Activated CD8-positive, alpha-beta memory T cell treated with anti-CD3 and anti-CD28 coated beads for 1 hour (primary cell): ENCODE data around the gene ANKRD11.

Experiments
- DNase-seq, 2 donors: peaks; one replicate each; pipeline ENCODE4 v3.0.0-alpha.2; 2020; ENCODE audit warnings: low read depth in 1 of 2; ENCODE audit errors: extremely low read depth in 1 of 2

Gene ANKRD11

DNA sequence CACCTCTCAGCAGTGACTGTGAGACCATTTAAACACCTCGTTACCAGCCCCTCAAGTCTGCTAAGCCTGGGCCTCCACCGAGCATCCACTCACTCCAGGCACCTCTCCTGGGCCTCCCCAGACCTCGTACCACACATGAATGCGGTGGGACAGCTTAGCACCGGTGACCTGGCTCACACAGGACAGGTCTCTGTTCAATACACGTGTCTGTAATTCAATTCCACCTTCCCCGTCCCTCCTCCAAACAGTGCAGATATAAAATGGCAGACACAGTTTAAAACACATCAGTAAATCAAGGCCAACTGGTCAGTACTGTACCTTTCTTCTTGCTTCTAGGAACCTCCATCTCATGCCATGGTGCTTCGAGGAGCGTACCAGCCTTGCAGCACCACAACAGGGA, 199.0 kb downstream of the ANKRD11 start:
- no peak for DNase-seq

DNA sequence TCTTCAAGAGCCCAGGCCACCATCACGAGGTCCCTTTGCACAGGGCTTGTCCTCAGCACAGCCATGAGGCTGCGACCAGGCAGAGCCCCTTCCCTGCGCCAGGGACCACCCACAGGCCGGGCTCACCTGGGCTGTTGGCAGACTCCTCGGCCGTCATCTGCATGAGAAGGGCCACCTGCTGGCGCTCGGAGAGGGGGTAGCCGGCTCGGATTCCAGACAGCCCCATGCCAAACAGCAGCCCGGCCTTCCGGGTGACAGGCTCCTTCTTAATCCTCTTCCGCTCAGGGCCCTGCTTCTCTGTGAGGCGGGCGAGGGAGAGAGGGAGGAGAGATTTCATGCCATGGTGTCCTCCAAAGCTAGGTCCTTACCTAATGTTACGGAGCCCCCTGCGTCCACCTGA, 199.5 kb downstream of the ANKRD11 start:
- no peak for DNase-seq

DNA sequence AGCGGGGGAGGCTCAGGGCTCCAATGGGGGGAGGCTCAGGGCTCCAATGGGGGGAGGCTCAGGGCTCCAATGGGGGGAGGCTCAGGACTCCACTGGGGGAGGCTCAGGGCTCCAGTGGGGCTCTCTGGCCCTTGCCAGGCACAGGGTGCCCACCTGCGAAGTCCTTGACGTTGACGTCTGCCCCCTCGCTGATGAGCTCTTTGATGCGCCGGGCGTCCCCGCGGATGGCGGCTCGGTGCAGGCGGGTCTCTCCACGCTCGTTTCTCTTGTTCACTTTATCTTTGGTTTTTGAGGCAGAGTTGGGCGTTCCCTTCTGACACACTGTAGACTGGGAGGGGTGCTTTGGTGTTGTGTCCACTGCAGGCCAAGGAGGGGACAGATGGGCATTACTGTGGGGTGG, 199.9 kb downstream of the ANKRD11 start:
- no peak for DNase-seq

DNA sequence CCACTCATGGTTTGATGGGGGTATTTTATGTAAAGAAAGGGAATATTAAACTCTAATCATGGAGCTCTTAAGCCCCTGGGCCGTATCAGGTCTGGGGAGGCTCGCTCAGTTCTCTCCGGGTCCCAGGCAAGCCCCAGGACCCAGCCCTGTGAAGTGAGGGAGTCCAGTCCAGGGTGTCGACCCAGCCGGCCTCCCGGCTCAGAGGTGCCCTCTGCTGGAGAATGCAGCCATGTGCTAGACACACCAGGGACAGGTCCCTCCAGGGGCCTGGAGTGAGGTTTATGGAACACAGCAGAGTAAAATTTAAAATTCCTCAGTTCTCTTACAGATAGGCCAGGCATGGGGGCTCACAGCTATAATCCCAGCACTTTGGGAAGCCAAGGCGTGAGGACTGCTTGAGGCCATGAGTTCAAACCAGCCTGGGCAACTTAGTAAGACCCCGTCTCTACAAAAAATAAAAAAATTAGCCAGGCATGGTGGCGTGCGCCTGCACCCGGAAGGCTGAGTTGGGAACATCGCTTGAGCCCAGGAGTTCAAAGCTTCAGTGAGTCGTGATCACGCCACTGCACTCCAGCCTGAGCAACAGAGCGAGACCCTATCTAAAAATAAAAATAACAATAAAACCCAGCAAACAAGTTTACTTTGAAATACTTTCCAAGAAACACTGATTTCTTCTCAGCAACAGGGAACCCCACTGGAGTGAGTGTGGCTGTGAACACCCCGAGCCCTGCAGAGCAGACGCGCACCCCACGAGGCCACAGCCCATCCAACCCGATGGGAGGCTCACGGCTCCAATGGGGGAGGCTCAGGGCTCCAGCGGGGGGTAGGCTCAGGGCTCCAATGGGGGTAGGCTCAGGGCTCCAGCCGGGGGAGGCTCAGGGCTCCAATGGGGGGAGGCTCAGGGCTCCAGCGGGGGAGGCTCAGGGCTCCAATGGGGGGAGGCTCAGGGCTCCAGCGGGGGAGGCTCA, 200.6 kb downstream of the ANKRD11 start:
- peak; percentile 33 to 57 for DNase-seq

DNA sequence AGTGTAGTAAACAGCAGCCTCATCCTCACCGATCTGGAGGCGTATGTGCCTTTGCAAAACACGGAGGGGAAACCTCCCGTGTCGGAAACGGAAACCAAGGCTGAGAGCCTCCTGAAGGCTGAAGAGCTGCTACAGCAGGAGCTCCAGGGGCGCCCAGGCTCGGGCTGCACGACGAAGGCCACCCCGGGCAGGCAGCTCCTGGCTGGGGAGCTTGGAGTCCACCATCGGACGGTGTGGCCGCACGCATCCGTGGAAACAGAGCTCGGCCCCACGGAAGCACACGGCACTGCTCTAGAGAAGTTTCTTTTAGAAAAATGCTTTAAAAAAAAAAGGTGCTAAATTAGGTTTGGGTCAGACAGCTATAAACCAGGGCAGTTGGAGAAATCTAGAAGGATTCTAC, 201.4 kb downstream of the ANKRD11 start:
- DNase-seq: no peak

DNA sequence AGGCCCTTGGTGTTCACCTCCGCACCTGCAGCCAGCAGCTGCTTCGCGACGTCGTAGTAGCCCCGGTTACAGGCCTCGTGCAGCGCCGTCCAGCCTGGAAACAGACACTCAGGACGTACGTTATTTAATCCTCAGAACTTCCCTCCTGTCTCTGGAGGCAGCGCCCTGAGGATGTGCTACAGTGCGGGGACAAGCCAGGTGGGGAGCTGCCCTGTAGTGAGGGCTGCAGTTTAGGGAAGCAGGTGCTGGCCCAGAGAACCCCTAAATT, 201.8 kb downstream of the ANKRD11 start:
- no peak for DNase-seq

DNA sequence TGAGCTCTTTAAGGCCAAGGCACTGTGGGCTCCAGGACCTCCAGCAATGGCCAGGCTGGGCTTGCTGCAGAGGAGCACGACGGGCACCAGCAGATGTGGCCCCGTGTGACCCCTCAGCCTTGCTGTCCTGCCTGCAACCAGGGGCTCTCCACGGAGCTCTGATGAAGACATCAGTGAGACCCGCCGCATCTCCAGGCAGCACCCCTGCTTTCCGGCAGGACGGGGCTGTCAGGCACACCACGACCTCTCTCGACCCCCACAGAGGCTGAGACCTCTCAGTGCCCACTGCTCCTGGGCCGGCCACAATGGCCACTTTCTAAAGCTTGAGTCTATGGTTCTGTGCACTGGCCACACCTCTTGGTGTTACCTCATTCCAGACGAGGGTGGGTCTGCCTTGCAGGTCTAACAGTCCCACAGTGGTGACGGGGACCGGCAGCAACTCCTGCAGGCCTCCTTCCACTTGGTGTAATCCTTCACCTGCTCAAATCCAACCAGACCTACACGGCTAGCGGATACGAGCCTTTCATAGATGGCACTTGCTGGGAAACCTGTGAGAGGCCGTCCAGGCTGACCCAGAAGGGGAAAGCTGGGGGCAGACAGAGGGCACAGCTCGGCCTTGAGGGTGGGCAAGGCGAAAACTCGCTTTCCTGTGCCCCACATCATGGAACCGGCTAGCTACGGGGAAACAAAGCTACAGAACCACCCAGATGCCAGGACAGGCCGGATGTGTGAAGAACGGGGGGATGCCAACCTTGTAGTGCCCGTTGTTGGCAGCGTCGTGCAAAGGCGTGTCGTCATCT, 202.4 kb downstream of the ANKRD11 start:
- no peak for DNase-seq

DNA sequence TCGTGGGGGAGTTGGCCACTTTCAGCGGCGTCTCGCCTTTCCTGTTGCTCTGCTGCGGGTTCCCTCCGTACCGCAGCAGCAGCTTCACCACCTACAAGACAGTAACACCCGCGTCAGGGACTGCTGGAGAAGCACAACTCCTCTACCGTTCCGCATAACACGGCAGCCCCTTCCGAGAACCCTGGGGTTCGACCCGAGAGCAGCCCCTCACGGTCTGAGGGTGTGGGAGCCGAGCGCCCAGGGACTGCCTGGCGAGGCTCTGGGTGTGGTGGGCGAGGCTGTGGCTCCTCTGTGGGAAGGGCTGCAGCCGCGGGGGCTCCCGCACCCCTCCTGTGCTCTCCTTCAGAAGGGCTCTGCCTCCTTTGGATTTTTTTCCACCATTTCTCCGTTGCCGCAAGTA, 204.3 kb downstream of the ANKRD11 start:
- no peak for DNase-seq

DNA sequence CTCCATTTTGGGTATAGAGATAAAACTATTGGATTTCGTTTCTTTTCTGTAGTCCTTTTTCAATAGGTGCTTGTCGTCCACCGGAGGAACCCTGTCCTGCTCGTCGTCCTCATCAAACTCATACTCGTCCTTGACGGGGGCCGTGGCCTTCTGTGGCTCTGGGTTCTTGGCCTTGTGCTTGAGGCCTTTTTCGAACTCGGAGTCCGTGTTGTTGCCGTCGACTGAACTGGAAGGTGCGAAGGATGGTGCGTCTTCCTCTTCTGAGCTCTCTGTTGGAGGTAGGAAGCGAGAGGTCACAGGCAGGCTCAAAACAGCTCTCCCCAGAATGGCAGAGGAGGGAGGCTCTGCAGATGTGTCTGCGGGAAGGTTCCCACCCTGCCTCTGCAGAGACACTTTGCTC, 205.0 kb downstream of the ANKRD11 start:
- DNase-seq: no peak

DNA sequence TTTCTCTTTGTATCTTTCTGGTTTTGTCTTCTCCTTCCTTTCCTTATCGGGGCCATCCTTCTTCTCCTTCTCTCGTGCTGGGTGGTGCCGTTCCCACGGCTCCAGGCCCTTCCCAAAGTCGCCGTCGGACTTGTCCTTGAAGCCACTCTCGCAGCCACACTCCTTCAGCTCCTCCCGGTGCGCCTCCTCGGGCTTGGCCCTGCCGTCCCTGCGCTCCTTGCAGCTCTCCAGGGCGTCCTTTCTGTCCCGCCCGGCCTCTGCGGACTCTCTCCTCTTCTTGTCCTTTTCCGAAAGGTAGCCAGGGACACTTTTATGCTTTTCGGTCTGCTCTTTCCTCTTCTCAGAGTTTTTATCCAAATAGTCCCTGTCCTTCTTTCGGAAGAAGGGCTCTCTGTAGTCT, 206.9 kb downstream of the ANKRD11 start:
- no peak for DNase-seq

DNA sequence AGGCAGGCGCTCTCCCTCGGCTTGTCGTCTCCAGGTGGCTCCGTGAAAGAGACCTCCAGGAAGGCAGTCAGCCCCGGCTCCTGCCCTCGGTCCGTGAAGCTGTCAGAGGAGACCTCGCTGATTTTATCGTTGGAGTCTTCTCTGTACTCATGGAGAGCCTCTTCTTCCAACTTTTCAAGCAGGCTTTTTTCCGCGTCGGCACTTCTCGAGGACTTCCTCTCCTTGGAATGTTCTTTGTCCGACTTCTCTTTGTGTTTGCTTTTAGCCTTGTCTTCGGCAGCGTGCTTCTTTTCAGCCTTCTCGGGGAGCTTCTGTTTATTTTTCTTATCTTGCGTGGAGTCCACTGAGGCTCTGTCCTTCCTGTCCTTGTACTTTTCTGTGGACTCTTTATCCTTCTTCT, 207.8 kb downstream of the ANKRD11 start:
- DNase-seq: no peak

DNA sequence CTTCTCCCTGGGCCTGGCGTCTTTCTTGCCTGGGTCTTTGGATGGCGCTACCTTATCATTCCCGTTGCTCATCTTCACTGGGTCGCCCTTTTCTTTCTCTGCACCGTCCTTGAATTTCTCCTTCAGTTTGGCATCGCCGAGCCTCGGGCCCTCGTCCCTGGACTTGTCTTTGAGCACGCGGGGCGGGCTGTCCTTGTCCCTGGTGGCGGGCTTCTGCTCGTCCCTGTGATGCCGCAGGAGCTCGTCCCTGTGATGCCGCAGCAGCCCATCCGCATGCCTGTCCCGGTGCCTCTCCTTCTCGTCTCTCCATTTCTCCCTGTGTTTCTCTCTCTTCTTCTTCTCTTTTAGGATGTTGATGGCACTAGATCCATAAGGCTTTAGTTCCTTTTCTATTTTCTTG, 208.5 kb downstream of the ANKRD11 start:
- DNase-seq: no peak

DNA sequence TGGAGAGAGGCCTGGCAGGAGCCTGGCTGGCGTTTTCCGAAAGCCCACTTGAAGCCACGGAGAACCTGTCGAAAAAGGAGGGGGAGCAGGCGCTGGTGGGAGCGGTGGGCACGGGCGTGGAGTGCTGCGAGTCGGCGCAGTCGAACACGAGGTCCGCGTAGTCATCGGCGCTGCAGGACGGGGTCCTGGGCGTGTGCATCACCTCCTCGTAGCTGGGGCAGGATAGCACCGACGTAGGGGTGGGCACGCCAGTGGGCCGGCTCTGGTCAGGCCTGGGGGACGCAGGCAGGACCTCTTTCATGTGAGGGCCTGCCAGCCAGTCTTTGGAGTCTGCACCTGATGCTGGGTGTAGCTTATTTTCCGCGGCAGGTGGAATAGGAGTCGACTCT, 209.2 kb downstream of the ANKRD11 start:
- no peak for DNase-seq

DNA sequence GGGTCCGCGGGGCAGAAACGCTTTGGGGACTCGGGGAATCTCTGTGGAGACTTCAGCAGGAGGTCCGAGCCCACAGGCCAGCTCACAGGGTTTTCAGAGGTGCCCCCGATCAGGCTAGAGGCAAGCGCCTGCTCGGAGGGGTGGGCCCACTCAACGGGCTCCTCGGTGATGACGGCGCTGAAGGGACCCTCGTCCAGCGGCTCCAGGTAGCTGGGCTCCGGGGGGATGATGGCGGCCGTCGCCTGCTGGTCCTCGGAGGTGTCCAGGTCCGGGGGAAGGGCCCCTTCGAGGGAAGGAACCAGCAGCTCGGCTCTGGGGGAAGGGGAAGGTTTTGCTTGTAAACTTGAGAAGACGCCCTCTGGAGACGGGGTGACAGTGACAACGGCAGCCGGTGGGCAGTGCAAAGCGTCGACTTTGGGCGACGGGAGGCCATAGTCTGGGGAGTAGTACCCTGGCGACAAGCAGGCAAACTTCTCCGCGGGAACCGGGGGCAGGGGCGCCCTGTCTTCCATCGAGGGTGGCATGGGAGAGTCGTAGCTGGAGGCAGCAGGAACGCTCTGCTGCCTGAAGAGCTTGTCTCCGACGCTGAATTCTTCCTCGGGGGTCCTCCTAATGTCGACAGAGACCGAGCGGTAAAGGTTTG, 209.7 kb downstream of the ANKRD11 start:
- DNase-seq: no peak

DNA sequence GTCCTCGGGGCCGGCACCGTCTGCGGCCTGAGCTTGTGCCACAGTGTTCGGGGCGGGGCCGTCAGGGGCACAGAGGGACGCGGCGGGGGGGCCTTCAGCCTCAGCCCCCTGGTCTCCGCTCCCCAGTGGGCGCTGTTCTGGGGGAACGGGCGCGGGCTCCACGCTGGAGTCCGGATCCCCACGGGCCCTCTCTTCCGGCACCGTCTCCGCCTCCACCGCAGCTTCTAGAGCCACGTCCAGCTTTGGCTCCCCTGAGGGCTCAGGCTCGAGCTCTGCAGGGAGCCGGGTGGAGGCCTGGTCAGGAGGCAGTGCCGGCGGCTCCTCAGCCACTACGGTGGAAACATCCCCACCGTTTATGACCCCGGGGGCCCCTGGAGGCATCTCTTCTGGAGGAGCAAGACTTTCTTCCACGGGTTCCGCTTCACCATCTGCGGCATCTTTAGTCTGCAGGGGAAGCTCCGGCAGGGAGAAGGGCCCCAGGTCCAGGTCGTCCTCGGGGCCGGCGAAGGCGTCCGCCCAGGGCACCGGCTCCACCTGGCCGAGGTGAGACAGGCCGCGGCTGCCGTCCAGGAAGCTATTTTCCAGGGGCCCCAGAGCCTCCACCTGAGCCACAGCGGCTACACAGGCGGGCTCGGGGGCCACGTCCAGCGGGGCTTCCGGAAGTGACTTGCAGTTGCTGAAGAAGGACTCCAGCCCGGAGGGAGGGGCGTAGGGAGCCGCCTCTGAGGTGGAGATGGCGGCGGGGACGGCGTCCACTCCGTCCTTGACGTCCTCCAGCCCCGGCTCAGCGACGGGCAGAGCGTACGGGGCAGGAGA, 210.5 kb downstream of the ANKRD11 start:
- no peak for DNase-seq

DNA sequence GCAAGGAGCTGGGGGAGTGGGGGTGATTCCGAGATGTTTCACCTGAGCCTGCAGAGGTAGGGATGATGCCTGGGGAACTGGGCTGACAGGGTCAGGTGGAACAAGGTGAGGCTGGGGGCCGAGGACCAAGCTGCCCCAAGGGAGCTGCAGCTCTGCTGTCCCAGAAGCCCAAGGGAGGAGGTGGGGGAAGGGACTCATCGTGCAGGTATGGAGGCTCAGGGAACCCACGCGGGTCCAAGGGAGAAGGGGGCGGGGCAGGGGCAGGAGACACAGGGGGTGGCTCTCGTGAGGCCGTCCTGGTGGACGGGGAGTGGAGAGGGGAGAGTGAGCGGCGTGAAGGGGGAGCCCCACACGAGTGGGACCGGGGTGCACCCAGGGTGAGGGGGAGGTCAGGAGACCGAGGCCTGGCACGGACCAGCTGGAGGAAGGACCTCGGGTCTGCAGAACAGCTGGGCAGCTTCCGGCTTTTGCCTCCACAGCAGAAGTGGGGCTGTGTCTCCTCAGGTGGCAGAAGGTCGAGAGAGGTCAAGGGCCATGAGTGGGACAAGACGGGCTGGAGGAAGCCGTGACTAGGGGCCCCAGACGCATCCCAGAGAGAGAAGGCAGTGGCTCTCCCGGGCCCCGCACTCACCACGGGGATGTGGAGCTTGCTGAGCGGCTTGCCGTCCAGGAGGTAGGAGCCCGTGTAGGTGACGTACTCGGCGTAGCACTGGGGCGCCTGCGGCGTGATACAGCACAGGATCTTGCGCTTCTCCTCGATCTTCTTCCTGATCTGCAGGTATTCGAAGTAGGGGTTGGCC, 211.7 kb downstream of the ANKRD11 start:
- no peak for DNase-seq

DNA sequence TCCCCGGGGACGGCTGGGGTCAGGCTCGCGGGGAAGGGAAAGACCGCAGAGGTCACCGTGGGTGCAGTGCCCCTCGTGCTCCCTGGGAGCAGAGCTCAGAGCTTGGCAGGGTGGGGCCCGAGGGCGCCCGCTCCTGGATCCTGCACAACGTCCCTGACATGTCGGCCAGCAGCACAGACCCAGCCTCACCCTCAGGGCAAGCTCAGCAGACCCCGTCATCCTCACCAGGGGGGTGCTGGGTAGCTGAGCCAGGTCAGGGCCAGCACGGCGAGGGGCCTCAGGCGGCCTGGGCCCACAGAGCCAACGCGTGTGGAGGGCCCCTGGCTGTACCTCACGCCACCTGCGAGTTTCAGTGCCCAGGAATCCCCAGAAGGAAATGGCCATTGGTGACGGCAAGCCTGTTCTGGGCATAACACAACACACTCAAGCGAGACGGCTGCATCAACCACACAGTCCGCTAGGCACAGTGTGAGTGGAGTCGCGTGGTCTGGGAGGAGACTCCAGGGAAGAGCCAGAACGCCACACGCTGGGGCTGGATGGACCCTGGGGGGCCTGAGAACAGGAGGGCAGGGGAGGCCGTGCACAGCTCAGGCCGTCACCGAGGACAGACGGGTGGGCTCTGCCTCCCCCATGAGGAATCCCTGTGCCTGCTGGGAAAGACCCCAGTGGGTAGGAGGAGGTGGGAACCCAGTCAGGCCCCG, 212.6 kb downstream of the ANKRD11 start:
- DNase-seq: no peak

DNA sequence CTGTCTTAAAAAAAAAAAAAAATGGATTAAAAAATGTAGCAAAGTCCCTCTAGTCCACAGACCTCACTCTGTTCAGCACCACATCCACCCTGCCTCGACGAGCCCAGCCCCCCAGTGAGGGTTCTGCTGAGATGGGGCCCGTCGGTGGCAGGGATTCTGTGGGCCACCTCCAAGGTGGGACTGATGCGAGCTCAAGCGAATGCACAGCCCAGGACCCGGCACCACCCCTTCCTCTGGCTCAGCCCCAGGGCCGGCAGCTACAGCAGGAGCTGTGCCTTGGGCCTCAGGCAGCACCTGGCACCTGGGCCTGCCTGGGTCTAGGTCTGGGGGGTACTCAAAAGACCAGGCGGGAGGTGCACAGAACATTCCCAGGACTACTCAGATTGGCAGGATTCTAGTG, 213.3 kb downstream of the ANKRD11 start:
- no peak for DNase-seq

DNA sequence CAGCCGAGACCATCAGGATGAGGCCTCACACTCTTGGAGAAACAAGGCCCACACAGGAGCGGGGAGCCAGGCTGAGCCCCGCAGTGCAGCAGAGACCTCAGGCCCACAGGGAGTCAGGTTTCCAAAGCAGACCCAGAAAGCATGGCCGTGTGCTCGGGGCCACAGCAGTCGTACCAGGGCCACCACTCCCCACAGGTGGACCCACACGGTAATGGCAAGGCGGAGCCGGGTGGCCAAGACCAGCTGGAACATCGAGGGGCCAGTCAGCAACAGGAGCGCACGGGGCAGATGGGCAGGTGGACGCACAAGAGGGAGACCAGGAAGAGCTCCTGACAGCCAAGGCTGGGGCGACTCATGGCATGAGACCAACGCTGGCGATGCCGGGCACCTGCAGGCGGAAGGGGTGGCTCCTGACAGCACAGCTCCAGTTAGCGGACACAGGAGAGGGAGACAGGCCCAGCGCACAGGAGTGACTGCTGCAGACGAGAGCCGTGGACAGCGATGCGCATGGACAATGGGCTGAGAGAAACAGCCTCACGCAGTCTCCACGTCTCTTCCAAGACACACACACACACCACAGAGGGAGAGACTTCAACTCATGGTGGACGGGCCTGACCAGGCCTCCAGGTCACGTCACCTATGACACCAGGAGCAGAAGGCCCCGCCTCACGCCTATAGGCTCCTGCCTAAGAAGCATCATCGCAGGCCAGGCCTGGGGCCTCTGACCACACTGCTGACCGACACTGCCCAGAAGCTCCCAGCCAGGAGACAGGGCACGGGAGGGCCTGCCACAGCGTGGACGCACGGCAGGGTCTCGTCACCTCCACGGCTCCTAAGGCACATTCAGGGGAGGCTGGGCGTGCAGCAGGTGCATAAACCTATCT, 214.3 kb downstream of the ANKRD11 start:
- DNase-seq: no peak
